Adrenal gland (tissue), 12 donors: Measurements from ENCODE around the gene PGPEP1. TPM values are rescaled to one million over a fixed set of nuclear protein-coding genes. Genes with fewer than 3 reads are reported as not detected.

Source experiments
- DNase-seq, 7 donors: peaks; one replicate each; pipeline ENCODE4 v3.0.0-alpha.2; 2019 to 2020
- H3K27ac ChIP-seq, 5 donors: fragments of 200-600 bp; sonication (generic) in 4 of 5; 1 replicate in 3 of 5; 2 replicates in 2 of 5; pipeline versions ENCODE4 v1.5.1 to v1.8.0; 2016 to 2020; ENCODE audit warnings: mild to moderate bottlenecking in 1 of 5
- H3K27me3 ChIP-seq: fragments of 200-600 bp; 2 replicates; pipeline ENCODE4 v1.8.0; 2021
- H3K36me3 ChIP-seq, 2 donors: fragments of 200-600 bp; replicated peaks in 1 of 2; 1 replicate in 1 of 2; 2 replicates in 1 of 2; pipeline versions ENCODE4 v1.5.1 to v1.8.0; 2018 to 2022
- H3K4me1 ChIP-seq, 2 donors: fragments of 200-600 bp; replicated peaks in 1 of 2; 1 replicate in 1 of 2; 2 replicates in 1 of 2; pipeline versions ENCODE4 v1.5.1 to v1.8.0; 2018 to 2021
- H3K4me3 ChIP-seq, 4 donors: fragments of 200-600 bp; sonication (generic) in 3 of 4; one replicate each; pipeline ENCODE4 v1.5.1; 2016 to 2018
- H3K9me3 ChIP-seq, 3 donors: fragments of 200-600 bp; sonication (generic) in 1 of 3; replicated peaks in 1 of 3; 1 replicate in 2 of 3; 2 replicates in 1 of 3; pipeline versions ENCODE4 v1.5.1 to v1.8.0; 2016 to 2021
- CTCF ChIP-seq, 6 experiments: fragments of 450-650 bp in 4 of 6; fragments of 200-600 bp in 2 of 6; sonication (generic) in 1 of 6; IDR thresholded peaks; 1 replicate in 5 of 6; 2 replicates in 1 of 6; pipeline versions ENCODE4 v1.5.1 to v1.8.0; 2016 to 2021; ENCODE audit warnings: antibody characterized with exemption in 6 of 6, mild to moderate bottlenecking in 2 of 6, moderate library complexity in 1 of 6
- POLR2A ChIP-seq, 2 donors: fragments of 450-650 bp; IDR thresholded peaks; one replicate each; pipeline ENCODE4 v1.6.1; 2017; ENCODE audit warnings: antibody characterized with exemption in 2 of 2, mild to moderate bottlenecking in 2 of 2, moderate library complexity in 1 of 2
- WGBS, 4 donors: extraction: QIAGEN DNeasy Blood & Tissue Kit in 2 of 4; methylation state at CpG; one replicate each; pipeline versions ENCODE4 v1.1.5 to v1.1.7; 2013 to 2017; 5-methylcytosine and 5-hydroxymethylcytosine counted together
- intact Hi-C, 2 donors: fragments of 100-400 bp; cut with DNase I; formaldehyde crosslinking; loops; one replicate each; pipeline versions ENCODE4 v1.14.1 to v1.15.0; 2022 to 2023
- polyA plus RNA-seq, 3 donors: library from polyadenylated mRNA; stranded (reverse); fragments of 200-250 nt in 2 of 3; fragments of 350-450 nt in 1 of 3; fragmentation: Illumina TruSeq in 1 of 3; extraction: RNeasy Lipid Tissue Mini Kit (QIAGEN cat#74804) in 1 of 3; gene quantifications; one replicate each; pipeline ENCODE4 v1.2.3, GENCODE V29; 2013 to 2014
- total RNA-seq, 9 donors: library from RNA; depleted of rRNA in 4 of 9; stranded (reverse); fragments of >200 nt in 4 of 9; fragments of 120-200 nt in 1 of 9; fragmentation: NEBNext Ultra II Directional in 1 of 9; extraction: Animal tissue kit (Norgen Biotek cat#: 25700) in 1 of 9; gene quantifications; one replicate each; pipeline versions ENCODE4 v1.1.0 to v1.2.4, GENCODE V29; 2013 to 2023
- donor health status: healthy with polysubstance abuse.
- donor health status: Bipolar disorder and iron deficiency.
- donor health status: DM: yes; HTN: yes; CAD: no.
- donor health status: DM: no; HTN: no; CAD: no.
- donor health status: DM: no; HTN: no; CAD: no.
- donor health status: DM: yes; HTN: yes; CAD: no.

Gene PGPEP1
- total and polyA plus RNA-seq, 12 donors = 19.0 to 89.2 (median 44.0) TPM

- H3K27me3 ChIP-seq = no peaks in the 10 kb centered on the region
- H3K4me1 ChIP-seq = peaks cover 23 to 31% of the 10 kb centered on the region in 2 donors
- no peaks in the 10 kb centered on the region for H3K9me3 ChIP-seq
- no peak overlapping the region for H3K4me3 ChIP-seq
- H3K36me3 ChIP-seq = peaks cover 0 to 27% of the 10 kb centered on the region in 2 donors
- TF ChIP-seq CTCF (IDR thresholded peaks at IDR 0.05) (no peak), POLR2A (IDR thresholded peaks at IDR 0.05) (no peak)
- peak overlapping the region in 2 of 5 donors; percentile 90 to 99 for H3K27ac ChIP-seq
- WGBS, 4 donors = 82 to 92% (median 91%) methylated on average over 11 to 33 of the region's 33 CpGs
- DNase-seq = no peak
- intact Hi-C loops = no loop called here
Measured at GRCh38 chr19:18309525-18310064, 30.8 kb upstream of the PGPEP1 start.

GRCh38 chr19:18310118-18310909 is 30.1 kb upstream of the PGPEP1 start:
- TF ChIP-seq CTCF (IDR thresholded peaks at IDR 0.05) = no peak
- TF ChIP-seq POLR2A (IDR thresholded peaks at IDR 0.05) = no peak
- H3K36me3 ChIP-seq = peaks cover 0 to 27% of the 10 kb centered on the region in 2 donors
- DNase-seq = peak in 1 of 7 donors; percentile 50

GRCh38 chr19:18310966-18311365 is 29.4 kb upstream of the PGPEP1 start:
- H3K27ac ChIP-seq = peak overlapping the region in 1 of 5 donors; percentile 17
- no peak overlapping the region for H3K4me3 ChIP-seq
- WGBS, 4 donors = 90 to 97% (median 92%) methylated on average over 7 to 13 of the region's 13 CpGs
- H3K36me3 ChIP-seq = peaks cover 0 to 27% of the 10 kb centered on the region in 2 donors
- H3K9me3 ChIP-seq = no peaks in the 10 kb centered on the region
- no peaks in the 10 kb centered on the region for H3K27me3 ChIP-seq
- DNase-seq = no peak
- intact Hi-C loops = no loop called here
- no peak for TF ChIP-seq POLR2A (IDR thresholded peaks at IDR 0.05)
- TF ChIP-seq CTCF (IDR thresholded peaks at IDR 0.05) = no peak
- peaks cover 10 to 18% of the 10 kb centered on the region in 2 donors for H3K4me1 ChIP-seq

More at GRCh38 chr19:18310118-18310909, 30.1 kb upstream of the PGPEP1 start:
- H3K4me3 ChIP-seq = no peak overlapping the region
- no peaks in the 10 kb centered on the region for H3K9me3 ChIP-seq
- no peaks in the 10 kb centered on the region for H3K27me3 ChIP-seq
- H3K4me1 ChIP-seq = peaks cover 16 to 24% of the 10 kb centered on the region in 2 donors
- intact Hi-C loops = no loop called here
- peak overlapping the region in 2 of 5 donors; percentile 17 to 99 for H3K27ac ChIP-seq
- WGBS, 4 donors = 85 to 89% (median 88%) methylated on average over 10 to 23 of the region's 23 CpGs

DNA sequence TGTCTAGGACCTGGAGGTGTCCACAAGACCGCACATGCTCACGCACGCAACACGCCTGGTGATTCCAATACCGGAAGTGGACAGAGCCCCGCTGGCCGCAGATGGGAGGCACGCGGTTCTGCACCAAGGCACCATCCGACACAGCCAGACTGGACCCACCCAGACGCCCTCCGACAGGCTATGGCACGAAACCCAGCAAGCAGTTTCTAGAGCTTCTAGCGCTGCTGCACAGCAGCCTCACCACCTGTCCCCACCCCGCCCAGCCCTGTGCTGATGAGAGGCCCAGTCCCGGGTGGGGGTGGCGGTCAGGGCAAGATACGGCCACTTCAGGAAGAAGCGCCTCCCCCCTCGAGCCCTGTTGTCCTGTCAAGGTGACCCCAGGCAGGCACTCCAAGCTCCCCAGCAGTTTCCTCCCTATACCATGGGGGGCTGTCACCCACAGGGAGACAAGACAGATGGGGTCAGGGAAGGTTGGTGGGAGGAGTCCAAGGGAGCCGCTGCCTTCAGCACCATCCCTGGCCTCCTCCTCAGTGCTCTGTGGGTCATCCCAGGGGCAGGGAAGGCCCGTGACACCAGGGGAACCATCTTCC is 28.8 kb upstream of the PGPEP1 start:
- no peak overlapping the region for H3K4me3 ChIP-seq
- no peaks in the 10 kb centered on the region for H3K9me3 ChIP-seq
- H3K27me3 ChIP-seq = no peaks in the 10 kb centered on the region
- intact Hi-C loops = no loop called here
- DNase-seq = no peak
- 86 to 90% (median 88%) methylated on average over 3 to 22 of the region's 22 CpGs for WGBS, 4 donors
- TF ChIP-seq CTCF (IDR thresholded peaks at IDR 0.05) = no peak
- TF ChIP-seq POLR2A (IDR thresholded peaks at IDR 0.05) = no peak
- peaks cover 9 to 16% of the 10 kb centered on the region in 2 donors for H3K4me1 ChIP-seq
- peaks cover 0 to 27% of the 10 kb centered on the region in 2 donors for H3K36me3 ChIP-seq
- H3K27ac ChIP-seq = no peak overlapping the region
